Tibial nerve (tissue), 4 donors: ENCODE results near the gene CHCHD10. TPM values are rescaled to one million over a fixed set of nuclear protein-coding genes. Genes with fewer than 3 reads are reported as not detected.

Source experiments
- DNase-seq, 2 donors: peaks; one replicate each; pipeline ENCODE4 v3.0.0-alpha.2; 2019; ENCODE audit warnings: low spot score in 2 of 2
- H3K27ac ChIP-seq, 4 donors: fragments of 200-600 bp; sonication (generic) in 3 of 4; one replicate each; pipeline ENCODE4 v1.5.1; 2017 to 2019; ENCODE audit warnings: mild to moderate bottlenecking in 1 of 4
- H3K27me3 ChIP-seq, 2 donors: fragments of 200-600 bp; sonication (generic) in 1 of 2; one replicate each; pipeline versions ENCODE4 v1.5.1 to v1.6.0; 2017 to 2019
- H3K36me3 ChIP-seq, 3 donors: fragments of 200-600 bp; sonication (generic); one replicate each; pipeline ENCODE4 v1.5.1; 2018 to 2019
- H3K4me1 ChIP-seq, 4 donors: fragments of 200-600 bp; sonication (generic) in 3 of 4; one replicate each; pipeline ENCODE4 v1.5.1; 2017 to 2019
- H3K4me3 ChIP-seq, 4 donors: fragments of 200-600 bp; sonication (generic) in 3 of 4; one replicate each; pipeline ENCODE4 v1.5.1; 2017 to 2019; ENCODE audit warnings: mild to moderate bottlenecking in 1 of 4, moderate library complexity in 1 of 4
- H3K9me3 ChIP-seq, 4 donors: fragments of 200-600 bp; sonication (generic) in 3 of 4; one replicate each; pipeline ENCODE4 v1.5.1; 2017 to 2019
- CTCF ChIP-seq, 5 experiments: fragments of 200-600 bp in 3 of 5; fragments of 450-650 bp in 2 of 5; sonication (generic) in 3 of 5; IDR thresholded peaks; one replicate each; pipeline ENCODE4 v1.5.1; 2016 to 2019; ENCODE audit warnings: antibody characterized with exemption in 5 of 5, mild to moderate bottlenecking in 3 of 5, moderate library complexity in 2 of 5
- EP300 ChIP-seq, 2 donors: sonication (generic); formaldehyde crosslinking; IDR thresholded peaks; one replicate each; pipeline ENCODE4 v1.6.1; 2017; ENCODE audit warnings: antibody characterized with exemption in 2 of 2, mild to moderate bottlenecking in 1 of 2
- POLR2A ChIP-seq, 2 donors: fragments of 450-650 bp; IDR thresholded peaks; one replicate each; pipeline ENCODE4 v1.6.1; 2017; ENCODE audit warnings: antibody characterized with exemption in 2 of 2, mild to moderate bottlenecking in 2 of 2, moderate library complexity in 2 of 2
- WGBS, 2 donors: methylation state at CpG; one replicate each; pipeline ENCODE4 v1.1.5; 2018; 5-methylcytosine and 5-hydroxymethylcytosine counted together
- total RNA-seq, 4 donors: library from RNA; depleted of rRNA; stranded (reverse); fragments of >200 nt; gene quantifications; one replicate each; pipeline ENCODE4 v1.1.0, GENCODE V29; 2016

Gene CHCHD10
- 10 to 100 TPM in 1 of 4 donors, 1 to 10 TPM in 2, not detected in 1; 3.7 to 14.0 (median 9.6) TPM for total RNA-seq

DNA sequence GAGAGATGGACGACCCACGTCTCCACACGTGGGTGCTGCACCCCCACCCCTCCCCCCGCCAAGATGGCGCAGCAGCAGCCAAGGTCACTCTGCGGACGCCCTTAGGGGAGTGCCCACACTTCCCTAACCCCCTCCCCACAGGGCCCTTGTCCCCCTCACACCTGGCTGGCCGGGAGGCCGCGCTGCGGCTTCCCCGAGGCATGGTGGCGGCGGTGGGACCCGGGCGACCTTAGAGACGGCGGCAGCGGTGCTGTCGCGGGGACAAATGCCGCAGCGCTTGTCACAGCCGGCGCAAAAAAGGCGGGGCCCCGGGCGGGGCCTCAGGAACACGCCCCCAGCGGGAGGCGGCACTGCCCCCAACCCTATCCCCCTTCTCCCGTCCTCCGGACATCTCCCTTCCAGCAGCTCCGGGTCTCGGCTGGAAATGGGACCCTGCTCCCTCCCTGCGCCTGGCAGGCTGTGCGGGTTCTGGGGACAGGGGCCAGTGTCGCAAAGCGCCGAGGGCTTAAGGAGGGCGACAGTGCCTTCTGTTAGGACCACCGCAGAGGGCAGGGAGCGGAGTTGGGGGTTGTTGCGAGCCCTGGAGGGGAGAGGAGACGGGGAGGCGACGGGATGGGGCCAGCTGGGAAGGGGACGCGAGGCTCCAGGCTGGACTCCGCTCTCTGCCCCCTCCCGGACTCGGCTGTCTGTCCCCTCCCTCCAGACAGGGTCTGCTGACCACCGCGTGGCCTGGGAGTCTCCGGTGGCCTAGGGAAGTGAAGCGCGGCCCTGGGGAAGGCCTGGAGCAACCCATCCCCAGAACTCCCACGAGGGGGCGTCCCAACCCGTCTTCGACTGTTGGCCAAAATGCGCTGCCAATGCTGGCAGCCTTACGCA is at the start of gene CHCHD10:
Gene CHCHD10 (minus strand): TSS at position 300 of the 876 bp plus-strand sequence. CDS start 98 bp downstream, at position 202.
- peaks cover 0 to 75% (median 20%) of the 10 kb centered on the region in 4 donors for H3K4me1 ChIP-seq
- H3K9me3 ChIP-seq: no peaks in the 10 kb centered on the region
- H3K4me3 ChIP-seq: peak within 1 kb of the TSS; percentile 48 to 80 (median 67)
- 3% methylated on average over 35 to 39 of the region's 63 CpGs for WGBS, 2 donors
- peak; percentile 60 to 74 for DNase-seq
- H3K27ac ChIP-seq: peak within 1 kb of the TSS; percentile 86 to 92 (median 89)
- H3K27me3 ChIP-seq: no peaks in the 10 kb centered on the region
- TF ChIP-seq POLR2A (IDR thresholded peaks at IDR 0.05): peak; percentile 62 to 81
- TF ChIP-seq EP300 (IDR thresholded peaks at IDR 0.05): peak in 1 of 2 donors; percentile 81
- peak; percentile 76 to 95 (median 84) for TF ChIP-seq CTCF (IDR thresholded peaks at IDR 0.05)
- peaks cover 0 to 16% (median 0%) of the 10 kb centered on the region in 3 donors for H3K36me3 ChIP-seq

GRCh38 chr22:23817146-23817545 is 49.4 kb upstream of the CHCHD10 start:
- Histone ChIP-seq H3K9me3 (no peaks in the 10 kb centered on the region), H3K4me3 (no peak overlapping the region), H3K27ac (no peak overlapping the region), H3K4me1 (no peaks in the 10 kb centered on the region), H3K27me3 (no peaks in the 10 kb centered on the region), H3K36me3 (peaks cover 0 to 83% (median 8%) of the 10 kb centered on the region in 3 donors)
- WGBS, 2 donors: 91 to 92% methylated on average over 6 of the region's 6 CpGs
- no peak for TF ChIP-seq CTCF (IDR thresholded peaks at IDR 0.05)
- no peak for TF ChIP-seq EP300 (IDR thresholded peaks at IDR 0.05)
- TF ChIP-seq POLR2A (IDR thresholded peaks at IDR 0.05): no peak
- DNase-seq: no peak

- Histone ChIP-seq H3K4me1 (no peaks in the 10 kb centered on the region), H3K9me3 (no peaks in the 10 kb centered on the region), H3K36me3 (peaks cover 0 to 83% (median 8%) of the 10 kb centered on the region in 3 donors), H3K4me3 (no peak overlapping the region), H3K27me3 (no peaks in the 10 kb centered on the region), H3K27ac (no peak overlapping the region)
- TF ChIP-seq EP300 (IDR thresholded peaks at IDR 0.05) (no peak), CTCF (IDR thresholded peaks at IDR 0.05) (no peak), POLR2A (IDR thresholded peaks at IDR 0.05) (no peak)
- DNase-seq: no peak
- WGBS, 2 donors: 86 to 87% methylated on average over 18 of the region's 18 CpGs
Observed at GRCh38 chr22:23816156-23816976, 48.6 kb upstream of the CHCHD10 start.

GRCh38 chr22:23815541-23816155 is 47.9 kb upstream of the CHCHD10 start:
- Histone ChIP-seq H3K4me3 (no peak overlapping the region), H3K9me3 (no peaks in the 10 kb centered on the region), H3K36me3 (peaks cover 0 to 81% (median 8%) of the 10 kb centered on the region in 3 donors), H3K4me1 (no peaks in the 10 kb centered on the region), H3K27me3 (no peaks in the 10 kb centered on the region), H3K27ac (no peak overlapping the region)
- no peak for DNase-seq
- TF ChIP-seq CTCF (IDR thresholded peaks at IDR 0.05) (no peak), EP300 (IDR thresholded peaks at IDR 0.05) (no peak), POLR2A (IDR thresholded peaks at IDR 0.05) (no peak)
- 80 to 81% methylated on average over 9 to 10 of the region's 10 CpGs for WGBS, 2 donors
